Suprapubic skin (tissue), 4 donors: ENCODE measurements around the gene CA12.

Experiments used
- POLR2A ChIP-seq, 2 donors: fragments of 450-650 bp; IDR thresholded peaks; one replicate each; pipeline ENCODE4 v1.6.1; 2017; ENCODE audit warnings: antibody characterized with exemption in 2 of 2, mild to moderate bottlenecking in 2 of 2, moderate library complexity in 2 of 2
- POLR2AphosphoS5 ChIP-seq, 3 donors: sonication (generic); formaldehyde crosslinking; IDR thresholded peaks; one replicate each; pipeline ENCODE4 v1.6.1; 2017; ENCODE audit warnings: antibody characterized with exemption in 3 of 3
- TF ChIP-seq, protein P1 (sequence below), 2 donors: fragments of 200-600 bp in 1 of 2; fragments of 450-650 bp in 1 of 2; sonication (generic) in 1 of 2; IDR thresholded peaks; one replicate each; pipeline ENCODE4 v1.5.1; 2016 to 2019; ENCODE audit warnings: antibody characterized with exemption in 2 of 2, mild to moderate bottlenecking in 1 of 2, moderate library complexity in 1 of 2

DNA sequence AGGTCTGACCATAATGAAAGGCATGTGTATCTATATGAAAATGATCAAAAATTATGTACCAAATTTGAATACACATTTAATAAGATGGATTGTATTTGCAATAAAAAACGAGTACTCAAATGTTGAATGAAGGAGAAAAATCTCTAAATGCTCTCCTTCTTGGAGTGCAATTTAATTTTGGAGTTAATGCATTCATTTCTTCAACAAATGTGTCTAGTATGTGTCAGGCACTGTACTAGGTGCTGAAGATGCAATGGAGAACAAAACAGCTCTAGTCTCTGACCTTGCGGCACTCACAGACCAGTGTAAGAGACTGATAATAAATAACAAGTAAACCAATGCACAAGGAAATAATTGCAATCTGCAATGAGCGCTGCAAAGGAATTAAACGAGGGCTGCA lies 28.8 kb downstream of the CA12 start:
- TF ChIP-seq, protein P1, sequence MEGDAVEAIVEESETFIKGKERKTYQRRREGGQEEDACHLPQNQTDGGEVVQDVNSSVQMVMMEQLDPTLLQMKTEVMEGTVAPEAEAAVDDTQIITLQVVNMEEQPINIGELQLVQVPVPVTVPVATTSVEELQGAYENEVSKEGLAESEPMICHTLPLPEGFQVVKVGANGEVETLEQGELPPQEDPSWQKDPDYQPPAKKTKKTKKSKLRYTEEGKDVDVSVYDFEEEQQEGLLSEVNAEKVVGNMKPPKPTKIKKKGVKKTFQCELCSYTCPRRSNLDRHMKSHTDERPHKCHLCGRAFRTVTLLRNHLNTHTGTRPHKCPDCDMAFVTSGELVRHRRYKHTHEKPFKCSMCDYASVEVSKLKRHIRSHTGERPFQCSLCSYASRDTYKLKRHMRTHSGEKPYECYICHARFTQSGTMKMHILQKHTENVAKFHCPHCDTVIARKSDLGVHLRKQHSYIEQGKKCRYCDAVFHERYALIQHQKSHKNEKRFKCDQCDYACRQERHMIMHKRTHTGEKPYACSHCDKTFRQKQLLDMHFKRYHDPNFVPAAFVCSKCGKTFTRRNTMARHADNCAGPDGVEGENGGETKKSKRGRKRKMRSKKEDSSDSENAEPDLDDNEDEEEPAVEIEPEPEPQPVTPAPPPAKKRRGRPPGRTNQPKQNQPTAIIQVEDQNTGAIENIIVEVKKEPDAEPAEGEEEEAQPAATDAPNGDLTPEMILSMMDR (IDR thresholded peaks at IDR 0.05), result no peak
- no peak for TF ChIP-seq POLR2AphosphoS5 (IDR thresholded peaks at IDR 0.05)
- no peak for TF ChIP-seq POLR2A (IDR thresholded peaks at IDR 0.05)
